PC-3 (cell line): Measurements from ENCODE around the gene CPLANE1. TPM values are rescaled to one million over a fixed set of nuclear protein-coding genes. Genes with fewer than 3 reads are reported as not detected.

Experiments
- ATAC-seq: fragments of 200-7000 bp; cut with Tn5 transposase; 2 replicates; pipeline ENCODE4 v1.9.1; 2020; ENCODE audit warnings: mild to moderate bottlenecking, moderate library complexity
- BruUV-seq: library from RNA; stranded (reverse); fragments of 400-500 nt; replicated peaks from 2 replicates; lab custom pipeline; 2021; lab: Mats Ljungman, UMichigan
- CTCF ChIA-PET: fragments of 300-600 bp; sonication (Branson Sonifier 250); formaldehyde crosslinking; loops from one replicate; lab custom pipeline; 2022; ENCODE audit warnings: antibody characterized with exemption; lab: Charles Lee
- POLR2A ChIA-PET: fragments of 300-600 bp; sonication (Branson Sonifier 250); formaldehyde crosslinking; loops from one replicate; lab custom pipeline; 2022; ENCODE audit warnings: antibody characterized with exemption; ENCODE audit not compliant: unreplicated experiment; lab: Charles Lee
- DNase-seq: peaks from one replicate; pipeline ENCODE4 v3.0.0-alpha.2; 2015
- H2AFZ ChIP-seq: fragments of 300-600 bp; sonication (generic); 2 replicates; pipeline ENCODE4 v1.6.0; 2016; ENCODE audit warnings: antibody characterized with exemption, low read length
- H3F3A ChIP-seq: fragments of 300-600 bp; sonication (generic); one replicate; pipeline ENCODE4 v1.6.0; 2017; ENCODE audit warnings: antibody characterized with exemption, low read length, control low read depth, mild to moderate bottlenecking; ENCODE audit not compliant: unreplicated experiment
- H3K27ac ChIP-seq: fragments of 300-600 bp; sonication (generic); 2 replicates; pipeline ENCODE4 v1.5.1; 2016; ENCODE audit warnings: mild to moderate bottlenecking, low read length
- H3K27me3 ChIP-seq: fragments of 300-600 bp; sonication (generic); 2 replicates; pipeline ENCODE4 v1.6.1; 2016; ENCODE audit warnings: low read length, mixed read lengths
- H3K36me3 ChIP-seq: fragments of 300-600 bp; sonication (generic); 2 replicates; pipeline ENCODE4 v1.6.1; 2016; ENCODE audit warnings: low read depth, mixed run types, low read length, mixed read lengths
- H3K4me1 ChIP-seq: fragments of 300-600 bp; sonication (generic); 2 replicates; pipeline ENCODE4 v1.5.1; 2016; ENCODE audit warnings: low read length; ENCODE audit not compliant: insufficient read depth
- H3K4me2 ChIP-seq: fragments of 300-600 bp; sonication (generic); 2 replicates; pipeline ENCODE4 v1.6.0; 2016; ENCODE audit warnings: low read length
- H3K4me3 ChIP-seq: fragments of 300-600 bp; sonication (generic); 2 replicates; pipeline ENCODE4 v1.5.1; 2016; ENCODE audit warnings: mild to moderate bottlenecking, low read length, mixed read lengths
- H3K79me2 ChIP-seq: fragments of 300-600 bp; sonication (generic); 2 replicates; pipeline ENCODE4 v1.6.1; 2017; ENCODE audit warnings: low read length, mixed read lengths
- H3K9ac ChIP-seq: fragments of 300-600 bp; sonication (generic); 2 replicates; pipeline ENCODE4 v1.6.0; 2016; ENCODE audit warnings: mild to moderate bottlenecking, low read length
- H3K9me2 ChIP-seq: fragments of 300-600 bp; sonication (generic); replicated peaks from 2 replicates; pipeline ENCODE4 v1.6.1; 2016; ENCODE audit warnings: mixed run types, low read length, mixed read lengths
- H3K9me3 ChIP-seq: fragments of 300-600 bp; sonication (generic); 2 replicates; pipeline ENCODE4 v1.6.1; 2016; ENCODE audit warnings: low read length, mixed read lengths
- H4K20me1 ChIP-seq: fragments of 300-600 bp; sonication (generic); 2 replicates; pipeline ENCODE4 v1.6.1; 2016; ENCODE audit warnings: low read length, mixed read lengths
- EZH2 ChIP-seq: fragments of 300-600 bp; sonication (generic); IDR thresholded peaks from one replicate; pipeline ENCODE4 v1.6.1; 2017; ENCODE audit warnings: antibody characterized with exemption, mild to moderate bottlenecking, low read length; ENCODE audit not compliant: unreplicated experiment
- EZH2phosphoT487 ChIP-seq: fragments of 300-600 bp; sonication (generic); IDR thresholded peaks from 2 replicates; pipeline ENCODE4 v1.6.1; 2018; ENCODE audit warnings: mild to moderate bottlenecking, antibody characterized with exemption, low read length, borderline replicate concordance
- intact Hi-C: fragments of 100-400 bp; cut with micrococcal nuclease; formaldehyde crosslinking; loops from 2 replicates; pipeline ENCODE4 v1.9.0; 2023
- total RNA-seq: library from RNA; depleted of rRNA; stranded (reverse); fragments of >200 nt; gene quantifications from 2 replicates; pipeline ENCODE4 v1.2.3, GENCODE V29; 2014
- TF ChIP-seq, protein P1 (sequence below): fragments of 300-600 bp; sonication (generic); conservative IDR thresholded peaks from 2 replicates; pipeline ENCODE4 v1.5.1; 2017; ENCODE audit warnings: antibody characterized with exemption, low read depth, mild to moderate bottlenecking, low read length

The CPLANE1 gene
- total RNA-seq, 1 experiment from 2014 or later: 10.1 TPM

DNA sequence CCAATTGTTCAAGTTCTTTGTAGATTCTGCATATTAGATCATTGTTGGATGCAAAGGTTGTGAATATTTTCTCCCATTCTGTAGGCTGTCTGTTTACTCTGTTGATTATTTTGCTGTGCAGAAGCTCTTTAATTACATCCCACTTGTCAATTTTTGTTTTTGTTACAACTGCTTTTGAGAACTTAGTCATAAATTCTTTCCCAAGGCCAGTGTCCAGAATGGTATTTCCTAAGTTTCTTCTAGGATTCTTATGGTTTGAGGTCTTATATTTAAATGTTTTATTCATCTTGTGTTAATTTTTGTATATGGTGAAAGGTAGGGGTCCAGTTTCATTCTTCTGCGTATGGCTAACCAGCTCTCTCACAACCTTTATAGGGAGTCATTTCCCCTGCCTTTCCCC lies 116.5 kb downstream of the CPLANE1 start:
- POLR2A ChIA-PET: no interaction called here
- H3K9me3 ChIP-seq: no peaks in the 10 kb centered on the region
- H3K27ac ChIP-seq: no peak overlapping the region
- peaks cover 22% of the 10 kb centered on the region for H3K36me3 ChIP-seq
- intact Hi-C loops: no loop called here
- no TSS peak for BruUV-seq
- H3K79me2 ChIP-seq: no peaks in the 10 kb centered on the region
- no peak overlapping the region for H3K4me2 ChIP-seq
- no peaks in the 10 kb centered on the region for H3K27me3 ChIP-seq
- CTCF ChIA-PET: no interaction called here
- DNase-seq: no peak
- no peak overlapping the region for H3K4me3 ChIP-seq
- no peak overlapping the region for H2AFZ ChIP-seq
- no peaks in the 10 kb centered on the region for H3F3A ChIP-seq
- H3K4me1 ChIP-seq: no peaks in the 10 kb centered on the region
- TF ChIP-seq EZH2 (no peak), EZH2phosphoT487 (no peak)
- TF ChIP-seq, protein P1, sequence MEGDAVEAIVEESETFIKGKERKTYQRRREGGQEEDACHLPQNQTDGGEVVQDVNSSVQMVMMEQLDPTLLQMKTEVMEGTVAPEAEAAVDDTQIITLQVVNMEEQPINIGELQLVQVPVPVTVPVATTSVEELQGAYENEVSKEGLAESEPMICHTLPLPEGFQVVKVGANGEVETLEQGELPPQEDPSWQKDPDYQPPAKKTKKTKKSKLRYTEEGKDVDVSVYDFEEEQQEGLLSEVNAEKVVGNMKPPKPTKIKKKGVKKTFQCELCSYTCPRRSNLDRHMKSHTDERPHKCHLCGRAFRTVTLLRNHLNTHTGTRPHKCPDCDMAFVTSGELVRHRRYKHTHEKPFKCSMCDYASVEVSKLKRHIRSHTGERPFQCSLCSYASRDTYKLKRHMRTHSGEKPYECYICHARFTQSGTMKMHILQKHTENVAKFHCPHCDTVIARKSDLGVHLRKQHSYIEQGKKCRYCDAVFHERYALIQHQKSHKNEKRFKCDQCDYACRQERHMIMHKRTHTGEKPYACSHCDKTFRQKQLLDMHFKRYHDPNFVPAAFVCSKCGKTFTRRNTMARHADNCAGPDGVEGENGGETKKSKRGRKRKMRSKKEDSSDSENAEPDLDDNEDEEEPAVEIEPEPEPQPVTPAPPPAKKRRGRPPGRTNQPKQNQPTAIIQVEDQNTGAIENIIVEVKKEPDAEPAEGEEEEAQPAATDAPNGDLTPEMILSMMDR: no peak
- H3K9me2 ChIP-seq: no peaks in the 10 kb centered on the region
- H3K9ac ChIP-seq: no peak overlapping the region
- ATAC-seq: no peak
- H4K20me1 ChIP-seq: no peaks in the 10 kb centered on the region

DNA sequence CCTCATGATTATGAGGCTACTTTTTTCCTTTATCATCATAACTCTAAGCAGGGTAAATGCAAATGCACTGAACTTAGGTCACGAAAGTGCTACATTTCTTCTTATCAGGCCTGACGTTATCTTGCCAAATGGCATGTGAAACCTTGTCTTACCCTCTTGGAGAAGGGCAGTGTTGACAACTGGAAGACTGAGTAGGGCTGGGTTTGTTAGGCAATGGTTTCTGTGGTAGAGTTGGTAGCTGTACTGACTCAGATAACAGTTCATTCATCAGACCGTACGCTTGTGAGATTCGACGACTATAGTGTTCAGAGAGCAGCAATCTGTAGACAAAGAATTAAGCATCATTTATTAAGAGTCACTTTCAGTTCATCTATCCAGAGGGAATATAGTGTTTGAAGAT lies 127.7 kb downstream of the CPLANE1 start:
- intact Hi-C loops: no loop called here
- H3K9ac ChIP-seq: no peak overlapping the region
- no peaks in the 10 kb centered on the region; the same call in 1 of the 2 replicates for H3K36me3 ChIP-seq
- H3K4me1 ChIP-seq: no peaks in the 10 kb centered on the region
- H3K27ac ChIP-seq: no peak overlapping the region
- H3K9me3 ChIP-seq: no peaks in the 10 kb centered on the region
- H4K20me1 ChIP-seq: no peaks in the 10 kb centered on the region
- ATAC-seq (no peak), DNase-seq (no peak)
- H2AFZ ChIP-seq: no peak overlapping the region
- H3K4me2 ChIP-seq: no peak overlapping the region
- no peak overlapping the region for H3K4me3 ChIP-seq
- H3K9me2 ChIP-seq: no peaks in the 10 kb centered on the region
- H3K27me3 ChIP-seq: no peaks in the 10 kb centered on the region
- POLR2A ChIA-PET: no interaction called here
- TF ChIP-seq EZH2phosphoT487: no peak
- no peak for TF ChIP-seq EZH2
- TF ChIP-seq, protein P1: no peak
- CTCF ChIA-PET: no interaction called here
- no TSS peak for BruUV-seq
- no peaks in the 10 kb centered on the region for H3K79me2 ChIP-seq
- H3F3A ChIP-seq: no peaks in the 10 kb centered on the region

DNA sequence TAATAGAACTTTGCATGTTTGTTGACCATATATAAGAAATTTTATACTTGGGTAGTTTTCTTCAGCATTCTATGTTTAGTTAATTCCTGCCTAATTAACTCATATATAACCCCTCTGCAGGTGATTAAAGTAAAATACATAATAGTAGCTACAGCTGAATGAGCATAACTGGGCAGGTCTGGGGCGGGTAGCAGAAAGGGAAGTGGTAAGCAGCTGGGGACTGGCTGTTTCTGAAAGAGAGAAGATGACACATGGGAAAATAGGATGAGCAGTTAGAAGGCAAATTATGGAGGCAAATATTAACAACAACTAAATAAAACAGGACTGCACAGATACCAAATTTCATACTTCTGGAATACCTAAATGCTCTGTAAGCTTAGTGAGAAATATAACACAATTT lies 128.1 kb downstream of the CPLANE1 start:
- TF ChIP-seq EZH2phosphoT487: no peak
- no peak for TF ChIP-seq EZH2
- TF ChIP-seq, protein P1: no peak
- Histone ChIP-seq H3K27me3 (no peaks in the 10 kb centered on the region), H3K36me3 (no peaks in the 10 kb centered on the region; the same call in 1 of the 2 replicates), H3K9ac (no peak overlapping the region), H3K9me3 (no peaks in the 10 kb centered on the region), H3K27ac (no peak overlapping the region), H4K20me1 (no peaks in the 10 kb centered on the region), H3K79me2 (no peaks in the 10 kb centered on the region), H3K4me3 (no peak overlapping the region), H3K9me2 (no peaks in the 10 kb centered on the region), H2AFZ (no peak overlapping the region), H3K4me2 (no peak overlapping the region), H3F3A (no peaks in the 10 kb centered on the region), H3K4me1 (no peaks in the 10 kb centered on the region)
- DNase-seq: no peak
- BruUV-seq: no TSS peak
- ChIA-PET POLR2A (no interaction called here), CTCF (no interaction called here)
- ATAC-seq: no peak
- intact Hi-C loops: no loop called here
